Measurements from ENCODE around the gene LCA5L.
"Not testable (repeated sequence)": the region's sequence is repeated elsewhere in the genome, so short reads cannot be mapped to it uniquely, and the experiment has no call there.

The LCA5L gene

DNA sequence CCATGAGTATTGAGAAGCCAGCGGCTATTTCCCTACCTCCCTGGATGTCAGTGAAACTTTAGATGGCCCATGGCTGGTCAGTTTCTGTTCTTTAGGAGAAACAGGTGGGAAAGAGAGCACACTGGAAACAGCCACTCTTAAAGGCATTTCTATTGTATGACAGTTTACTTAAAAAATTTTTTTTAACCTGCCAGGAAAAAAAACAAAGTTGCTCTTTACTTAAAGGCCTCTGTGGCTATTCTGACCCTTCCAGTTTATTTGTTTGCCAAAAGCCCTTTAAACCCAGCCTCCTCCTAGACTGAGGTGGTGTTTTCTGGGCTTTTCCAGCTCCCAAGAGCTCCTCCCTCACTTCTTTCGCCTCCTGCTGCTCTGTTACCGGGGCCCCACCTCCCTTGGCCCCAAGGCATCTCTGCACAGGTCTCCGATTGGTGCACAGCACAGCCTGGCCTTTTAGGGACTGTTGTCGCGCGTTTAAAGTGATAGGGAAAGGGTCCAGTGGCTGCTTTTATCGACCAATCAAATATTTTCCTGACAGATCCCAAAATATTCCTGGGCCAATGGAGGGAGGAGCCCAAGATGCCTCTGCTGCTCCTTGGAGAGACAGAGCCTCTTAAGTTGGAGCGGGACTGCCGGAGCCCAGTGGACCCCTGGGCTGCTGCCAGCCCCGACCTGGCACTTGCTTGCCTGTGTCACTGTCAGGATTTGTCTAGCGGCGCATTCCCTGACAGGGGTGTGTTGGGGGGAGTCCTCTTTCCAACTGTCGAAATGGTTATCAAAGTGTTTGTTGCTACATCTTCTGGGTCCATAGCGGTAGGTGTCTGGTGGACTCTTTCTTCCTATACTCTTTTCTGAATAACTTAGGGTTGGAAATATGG lies 6.0 kb upstream of the LCA5L start, which contains the start of gene SH3BGR:
TSS of gene SH3BGR (plus strand) at position 639 of the 875 bp plus-strand sequence. CDS start at position 766, 127 bp downstream.
- no peak for DNase-seq

DNA sequence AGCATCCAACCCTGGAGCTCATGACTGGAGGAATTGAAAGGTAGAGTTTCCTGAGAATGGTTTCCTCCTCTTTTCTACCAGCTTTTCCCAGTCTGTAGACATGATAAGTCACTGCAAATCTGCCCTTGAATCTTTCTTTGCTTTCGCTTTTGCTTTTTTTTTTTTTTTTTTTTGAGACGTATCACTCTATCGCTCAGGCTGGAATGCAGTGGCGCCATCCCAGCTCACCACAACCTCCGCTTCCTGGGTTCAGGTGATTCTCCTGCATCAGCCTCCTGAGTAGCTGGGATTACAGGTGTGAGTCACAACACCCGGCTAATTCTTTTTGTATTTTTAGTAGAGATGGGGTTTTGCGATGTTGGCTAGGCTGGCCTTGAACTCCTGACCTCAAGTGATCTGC lies 1.7 kb upstream of the LCA5L start:
- no peak for DNase-seq

- DNase-seq, result no peak
These were observed 977 bp downstream of the LCA5L start for GRCh38 chr21:39444421-39445180.

DNA sequence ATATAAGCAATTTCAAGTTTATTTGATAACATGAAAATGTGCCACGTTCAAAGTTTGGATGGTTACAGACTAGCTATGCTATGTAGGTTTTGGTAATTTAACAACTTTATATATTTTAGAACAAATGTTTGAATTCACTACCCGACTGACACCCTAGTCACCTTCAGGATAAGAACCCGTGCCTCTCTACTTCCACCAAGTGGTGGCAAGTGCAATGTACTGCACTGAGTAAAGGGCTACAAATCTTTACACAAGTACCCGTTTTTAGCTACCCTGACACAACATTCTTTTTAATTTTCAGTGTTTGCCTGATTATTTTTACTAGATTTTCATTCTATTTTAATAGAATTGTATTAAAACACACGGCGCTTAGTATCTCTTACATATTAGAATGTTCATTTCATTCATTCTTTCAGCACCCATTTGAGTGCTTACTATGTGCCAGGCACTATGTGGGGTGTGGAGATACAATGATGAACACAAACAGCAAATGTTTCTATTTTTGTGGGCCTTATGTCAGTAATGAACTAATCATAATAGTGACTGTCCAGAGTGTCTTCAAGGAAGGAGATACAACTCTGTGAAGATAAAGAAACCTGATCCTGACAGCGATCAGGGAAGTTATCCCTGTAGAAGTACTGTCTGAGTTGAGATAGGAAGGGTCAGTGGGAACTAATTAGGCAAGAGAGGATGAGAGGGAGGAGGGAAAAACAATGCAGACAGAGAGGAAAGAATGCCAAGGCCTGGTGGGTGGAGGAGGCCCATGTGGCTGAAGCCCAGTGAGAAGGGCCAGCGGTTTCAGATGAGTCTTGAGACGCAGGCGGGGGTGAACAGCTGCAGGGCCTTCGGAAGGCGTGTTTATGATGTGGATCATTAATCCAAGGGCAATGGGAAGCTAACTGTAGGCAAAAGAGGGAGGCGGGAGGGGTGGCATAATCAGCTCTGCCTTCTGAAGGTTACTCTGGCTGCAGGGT lies 3.8 kb downstream of the LCA5L start:
- peak; percentile 58 for DNase-seq

- DNase-seq, result no peak
These were observed 6.3 kb downstream of the LCA5L start for GRCh38 chr21:39439232-39439631.

DNA sequence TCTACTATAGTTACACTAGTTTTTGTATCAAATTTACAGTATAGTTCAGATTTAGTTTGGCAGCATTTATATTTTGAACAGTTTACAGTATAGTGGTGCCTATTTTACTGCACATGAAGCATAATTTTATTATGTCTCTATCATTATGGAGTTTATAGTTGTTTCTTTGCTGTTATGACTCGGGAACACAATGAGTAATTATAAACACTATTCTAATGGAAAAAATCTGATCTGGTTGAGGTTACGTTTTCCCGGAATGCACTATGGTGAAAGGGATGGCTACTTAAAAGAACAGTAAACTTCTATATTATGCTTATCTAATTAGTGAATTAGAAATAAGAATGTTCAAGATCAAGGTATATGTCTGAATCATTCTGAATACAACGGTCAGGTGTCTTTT lies 10.6 kb downstream of the LCA5L start:
- DNase-seq, result no peak

DNA sequence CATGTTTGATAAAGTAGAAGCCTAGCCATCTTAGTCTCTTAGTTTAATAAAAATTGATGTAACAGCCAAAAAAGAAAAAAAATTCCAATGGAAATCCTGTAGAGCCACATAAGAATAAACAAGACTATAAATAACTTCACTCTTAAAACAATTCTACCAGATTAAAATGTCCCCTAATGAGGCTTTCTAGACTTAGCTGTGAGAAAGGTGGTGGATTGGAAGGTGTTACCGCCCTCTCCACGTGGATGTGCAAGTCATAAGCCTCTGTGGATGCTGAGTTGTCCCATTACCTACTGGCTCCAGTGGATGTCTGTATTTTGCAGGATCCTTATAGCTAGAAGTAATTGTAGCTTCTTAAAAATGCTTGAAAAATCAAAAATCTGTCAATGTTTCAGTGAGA lies 14.6 kb downstream of the LCA5L start:
- DNase-seq, result no peak

- DNase-seq, result no peak
These were observed 15.1 kb downstream of the LCA5L start for GRCh38 chr21:39430457-39430856.

- DNase-seq, result no peak
These were observed 15.6 kb downstream of the LCA5L start for GRCh38 chr21:39430016-39430415.

- DNase-seq, result no peak
These were observed 16.1 kb downstream of the LCA5L start for GRCh38 chr21:39429445-39429844.

DNA sequence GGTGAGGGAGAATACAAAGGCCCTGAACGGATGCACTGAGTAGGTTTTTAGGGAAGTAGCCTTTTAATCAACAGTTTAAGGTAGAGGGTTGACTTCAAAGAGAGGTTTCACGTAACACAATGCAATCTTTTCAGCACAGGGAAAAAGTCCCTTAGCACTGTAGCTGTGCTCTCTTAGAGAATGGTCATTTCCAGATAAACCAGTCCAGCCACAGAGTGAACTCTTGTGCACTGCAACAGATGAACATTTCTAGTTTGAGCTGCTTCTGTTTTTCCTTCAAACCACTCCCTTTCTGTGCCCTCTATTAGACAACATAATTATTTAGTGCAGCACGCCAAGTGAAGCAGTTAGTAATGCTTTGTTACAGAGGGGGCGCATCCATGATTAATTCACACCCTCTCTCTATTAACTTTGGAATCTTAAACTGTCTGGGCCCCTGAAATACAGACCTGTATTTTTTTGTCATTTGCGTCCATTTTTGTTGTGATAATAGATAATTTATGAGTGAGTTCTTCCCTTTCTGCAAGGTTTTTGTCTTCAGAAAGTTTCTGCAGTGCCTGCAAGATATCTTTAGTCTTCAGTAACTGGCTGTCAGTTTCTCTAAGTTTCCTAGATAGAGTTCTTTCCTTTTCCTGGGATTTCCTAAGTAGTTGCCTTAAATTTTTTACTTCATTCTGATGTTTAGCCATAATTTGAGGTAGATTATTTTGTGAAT lies 22.9 kb downstream of the LCA5L start:
- DNase-seq, result no peak

DNA sequence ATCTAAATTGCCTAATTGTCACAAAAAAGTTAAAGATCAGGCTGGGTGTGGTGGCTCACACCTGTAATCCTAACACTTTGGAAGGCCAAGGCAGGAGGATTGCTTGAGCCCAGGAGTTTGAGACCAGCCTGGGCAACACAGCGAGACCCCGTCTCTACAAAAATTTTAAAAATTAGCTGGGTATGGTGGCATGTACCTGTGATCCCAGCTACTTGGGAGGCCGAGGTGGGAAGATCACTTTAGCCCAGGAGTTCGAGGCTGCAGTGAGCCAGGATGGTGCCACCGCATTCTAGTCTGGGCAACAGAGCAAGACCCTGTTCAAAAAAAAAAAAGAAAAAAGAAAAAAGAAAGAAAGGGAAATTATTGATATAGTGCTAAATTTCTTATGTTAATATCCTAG lies 26.4 kb downstream of the LCA5L start:
- DNase-seq, result not testable (repeated sequence)

- no peak for DNase-seq
These were observed 39.5 kb downstream of the LCA5L start for GRCh38 chr21:39406065-39406464.

DNA sequence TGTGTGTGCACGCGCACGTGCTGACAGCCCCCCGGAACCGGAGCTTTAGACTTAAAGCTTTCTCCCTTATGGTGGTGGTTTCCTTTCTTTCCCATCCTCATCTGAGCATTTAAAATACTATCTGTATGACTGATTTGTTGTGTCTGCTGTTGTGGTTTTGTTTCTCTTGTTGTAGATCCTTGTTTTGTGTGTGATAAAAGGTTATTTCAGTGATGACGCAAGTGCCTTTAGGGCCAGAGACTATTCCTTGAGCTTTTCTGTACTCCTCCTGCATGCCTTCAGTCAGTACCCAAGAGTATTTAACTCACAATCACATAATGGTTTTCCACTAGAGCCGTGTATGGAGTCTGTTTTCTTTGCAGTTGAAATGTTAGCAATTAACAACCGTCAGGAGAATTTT lies 45.4 kb downstream of the LCA5L start:
- no peak for DNase-seq

GRCh38 chr21:39397646-39398385 lies 47.8 kb downstream of the LCA5L start:
- DNase-seq, result no peak

- DNase-seq, result no peak
These were observed 52.6 kb downstream of the LCA5L start for GRCh38 chr21:39392981-39393380.

DNA sequence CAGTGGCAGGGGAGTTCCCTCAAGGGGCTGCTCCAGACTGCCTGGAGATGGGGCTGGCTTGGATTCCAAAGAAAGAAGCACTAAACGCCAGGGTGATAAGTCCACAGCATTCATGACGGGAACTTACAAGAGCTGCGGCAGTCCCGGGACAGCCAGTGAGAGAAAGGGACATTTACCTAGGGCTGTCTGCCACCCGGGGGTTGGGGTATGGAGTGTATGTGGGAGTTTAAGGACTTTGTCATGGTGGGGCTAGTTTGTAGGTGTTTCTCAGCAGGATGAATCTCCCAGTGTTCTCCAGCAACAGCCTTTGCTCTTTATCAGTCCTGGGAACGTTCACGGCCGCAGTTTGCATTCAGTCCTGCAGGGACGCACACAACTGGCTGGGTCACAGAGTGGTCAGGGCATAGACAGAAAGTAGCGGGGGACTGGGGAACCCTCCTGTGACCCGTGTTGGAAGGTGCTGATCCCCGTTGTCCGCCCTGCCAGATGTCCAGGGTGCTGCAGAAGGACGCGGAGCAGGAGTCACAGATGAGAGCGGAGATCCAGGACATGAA lies 55.3 kb downstream of the LCA5L start:
- DNase-seq, result no peak

GRCh38 chr21:39388811-39389155 lies 56.8 kb downstream of the LCA5L start:
- DNase-seq, result no peak

DNA sequence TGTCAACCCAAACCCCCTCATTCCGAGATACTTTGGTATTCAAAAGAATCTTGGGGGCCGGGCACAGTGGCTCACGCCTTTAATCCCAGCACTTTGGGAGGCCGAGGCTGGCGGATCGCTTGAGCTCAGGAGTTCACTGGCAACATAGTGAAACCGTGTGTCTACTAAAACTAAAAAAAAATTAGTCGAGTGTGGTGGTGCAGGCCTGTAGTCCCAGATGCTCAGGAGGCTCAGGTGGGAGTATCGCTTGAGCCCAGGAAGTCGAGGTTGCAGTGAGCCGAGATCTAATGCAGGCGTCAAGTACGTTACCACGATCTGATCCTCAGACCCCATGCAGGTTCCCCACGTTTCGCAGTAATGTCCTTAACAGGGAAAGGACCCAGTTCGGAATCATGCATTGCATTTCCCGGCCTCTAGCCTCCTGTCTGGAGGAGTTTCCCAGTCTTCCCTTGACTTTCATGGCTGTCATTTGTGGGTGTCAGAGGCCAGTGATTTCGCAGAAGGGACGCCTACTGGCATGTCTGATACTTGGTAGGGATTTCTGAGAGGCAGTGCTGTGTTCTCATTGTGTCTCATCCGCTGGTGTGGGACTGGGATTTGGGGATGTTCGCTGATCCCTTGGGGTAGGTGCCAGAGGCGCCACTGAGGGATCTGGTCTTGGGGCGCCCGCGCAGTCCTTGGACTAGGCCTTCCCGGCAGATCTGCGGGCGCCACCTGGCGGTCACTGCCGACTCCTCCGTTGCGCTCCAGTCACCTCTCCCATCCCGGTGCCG lies 57.4 kb downstream of the LCA5L start:
- peak; percentile 87 for DNase-seq

- DNase-seq, result peak; percentile 93
These were observed 58.0 kb downstream of the LCA5L start for GRCh38 chr21:39387461-39388037.
